Activated CD4-positive, alpha-beta T cell treated with anti-CD3 and anti-CD28 coated beads, Interleukin-2, amount 10 ng/mL, durations not matched to agents 24 days and 14 days (primary cell): ENCODE results near the gene MEGF11. TPM values are rescaled to one million over a fixed set of nuclear protein-coding genes. Genes with fewer than 3 reads are reported as not detected.

Source experiments
- DNase-seq: peaks from one replicate; pipeline ENCODE4 v3.0.0; 2022
- H3K27ac Mint-ChIP-seq: one replicate; pipeline ENCODE4 v1.8.0; 2022; ENCODE audit warnings: mild to moderate bottlenecking, mixed read lengths
- H3K27me3 Mint-ChIP-seq: one replicate; pipeline ENCODE4 v1.8.0; 2022; ENCODE audit warnings: mixed read lengths
- H3K36me3 Mint-ChIP-seq: one replicate; pipeline ENCODE4 v1.8.0; 2022; ENCODE audit warnings: low read depth, mild to moderate bottlenecking, mixed read lengths
- H3K4me1 Mint-ChIP-seq: one replicate; pipeline ENCODE4 v1.8.0; 2021; ENCODE audit warnings: mixed read lengths
- H3K4me3 Mint-ChIP-seq: one replicate; pipeline ENCODE4 v1.8.0; 2022; ENCODE audit warnings: mild to moderate bottlenecking, moderate library complexity, mixed read lengths
- H3K9me3 Mint-ChIP-seq: one replicate; pipeline ENCODE4 v1.8.0; 2021; ENCODE audit warnings: mixed read lengths
- intact Hi-C: fragments of 100-400 bp; cut with micrococcal nuclease; formaldehyde crosslinking; loops from one replicate; pipeline ENCODE4 v1.15.1; 2023
- total RNA-seq: library from RNA; stranded (reverse); gene quantifications from 2 replicates; pipeline ENCODE4 v1.2.3, GENCODE V29; 2022

Gene MEGF11
- total RNA-seq, 1 donor from 2014 or later: not detected

DNA sequence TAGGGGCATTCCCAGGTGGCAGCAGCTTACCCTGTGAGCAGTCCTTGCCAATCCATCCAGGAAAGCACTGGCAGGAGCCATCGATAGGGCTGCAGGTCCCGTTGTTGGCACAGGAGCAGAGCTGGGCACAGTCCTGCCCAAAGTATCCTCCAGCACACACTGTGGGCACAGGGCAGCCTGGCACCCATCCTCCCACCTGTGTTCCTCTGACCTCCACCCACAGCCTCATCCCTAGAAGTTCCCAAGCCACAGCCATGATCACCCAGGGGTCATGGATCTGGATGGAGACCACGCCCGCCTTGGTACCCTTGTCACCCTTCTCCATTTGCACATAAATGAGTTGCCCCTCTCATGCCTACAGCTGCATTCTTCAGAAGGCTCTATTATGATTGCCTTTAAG, 335.6 kb downstream of the MEGF11 start:
- intact Hi-C loops: loop anchor here (1.0 kb wide), 2 partner anchors 31 to 49 kb away; partner anchors contain the start of gene RAB11A
- no peaks in the 10 kb centered on the region for H3K36me3 Mint-ChIP-seq
- H3K4me1 Mint-ChIP-seq: peaks cover 40% of the 10 kb centered on the region
- no peaks in the 10 kb centered on the region for H3K9me3 Mint-ChIP-seq
- DNase-seq: no peak
- H3K27me3 Mint-ChIP-seq: no peaks in the 10 kb centered on the region
- H3K4me3 Mint-ChIP-seq: no peak overlapping the region
- H3K27ac Mint-ChIP-seq: peak overlapping the region; percentile 88

DNA sequence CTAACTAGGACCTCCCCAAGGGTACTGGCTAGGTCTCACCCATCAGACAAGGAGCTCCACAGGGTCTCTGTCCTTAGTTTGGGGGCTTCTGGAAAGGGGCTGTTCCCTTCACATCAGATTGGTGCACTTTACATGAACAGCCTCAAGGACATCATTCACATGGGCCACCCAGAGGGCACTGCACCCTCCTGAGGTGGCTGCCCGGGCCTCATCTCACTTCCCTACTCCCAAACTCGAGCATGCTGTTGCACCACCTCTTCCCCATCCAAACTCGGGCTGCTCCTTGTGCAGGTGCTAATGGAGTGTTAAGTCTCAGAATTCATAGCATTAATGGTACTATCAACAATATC, 336.2 kb downstream of the MEGF11 start:
- H3K4me3 Mint-ChIP-seq: peak overlapping the region; percentile 54
- peak overlapping the region; percentile 88 for H3K27ac Mint-ChIP-seq

DNA sequence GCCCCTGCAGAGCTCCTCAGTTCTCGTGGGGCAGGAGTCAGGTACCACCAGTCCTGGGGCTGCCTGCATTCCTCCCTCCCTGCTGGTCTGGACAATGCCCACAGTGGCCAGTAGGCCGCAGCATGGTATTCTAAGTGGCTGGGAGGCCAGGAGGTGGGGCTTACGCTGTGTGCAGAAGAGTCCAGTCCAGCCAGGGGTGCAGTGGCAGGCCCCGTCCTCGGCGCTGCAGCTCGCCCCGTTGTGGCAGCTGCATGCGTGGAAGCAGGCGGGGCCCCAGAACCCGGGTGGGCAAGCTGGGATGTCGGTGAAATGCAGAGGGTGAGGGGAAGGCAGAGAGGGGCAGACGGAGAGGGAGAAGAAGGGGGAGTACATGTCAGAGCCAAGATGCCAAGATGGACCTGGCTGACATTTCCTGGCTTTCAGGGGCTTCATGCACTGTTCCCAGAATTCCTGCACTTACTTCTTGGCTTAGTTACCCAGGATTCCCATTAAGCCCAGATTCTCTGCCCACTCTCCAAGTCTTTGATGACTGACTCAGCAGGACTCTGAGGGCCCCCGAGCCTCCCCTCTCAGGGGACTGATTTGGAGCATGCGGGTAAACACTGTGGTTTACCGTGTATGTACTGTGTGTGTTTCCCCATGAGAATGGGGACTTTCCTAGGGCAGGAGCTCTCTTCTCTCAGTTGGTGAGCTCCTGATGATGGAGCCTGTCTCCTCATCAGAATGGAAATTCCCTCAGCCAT, 336.7 kb downstream of the MEGF11 start:
- intact Hi-C loops: loop anchor here (1.0 kb wide), 2 partner anchors 30 to 48 kb away; partner anchors contain the start of gene RAB11A
- no peaks in the 10 kb centered on the region for H3K9me3 Mint-ChIP-seq

More for the DNA sequence above, 336.2 kb downstream of the MEGF11 start:
- Mint-ChIP-seq H3K9me3 (no peaks in the 10 kb centered on the region), H3K36me3 (no peaks in the 10 kb centered on the region), H3K27me3 (no peaks in the 10 kb centered on the region), H3K4me1 (peaks cover 40% of the 10 kb centered on the region)
- intact Hi-C loops: loop anchor here (1.0 kb wide), 2 partner anchors 30 to 48 kb away; partner anchors contain the start of gene RAB11A
- DNase-seq: no peak

DNA sequence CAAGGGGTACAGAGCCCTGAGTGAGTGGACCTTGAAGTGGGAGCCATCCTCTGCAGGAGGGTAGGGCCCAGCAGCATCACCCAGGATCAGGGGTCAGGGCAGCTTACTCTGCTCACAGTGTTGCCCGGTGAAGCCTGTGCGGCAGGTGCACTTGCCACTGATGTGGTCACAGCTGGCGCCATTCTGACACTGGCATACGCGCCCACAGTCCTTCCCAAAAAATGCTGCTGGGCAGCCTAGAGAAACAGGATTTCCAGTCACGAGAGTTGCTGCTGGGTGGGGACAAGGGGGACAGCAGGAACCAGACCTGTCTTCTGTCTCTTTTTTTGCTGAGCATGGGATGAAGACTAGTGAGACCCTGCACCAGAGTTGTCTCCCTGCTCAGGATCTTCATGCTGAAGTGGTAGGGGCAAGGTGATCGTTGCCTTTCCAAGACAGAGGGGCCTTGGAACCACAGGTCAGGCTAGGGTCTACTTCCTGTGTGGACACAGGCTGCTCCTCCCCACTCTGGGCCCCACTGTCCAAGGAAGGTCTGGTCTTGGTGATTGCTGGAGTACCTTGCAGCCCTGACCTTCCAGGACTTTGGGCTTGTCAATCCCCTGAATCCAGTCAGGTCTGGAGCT, 337.4 kb downstream of the MEGF11 start:
- intact Hi-C loops: no loop called here
- Mint-ChIP-seq H3K9me3 (no peaks in the 10 kb centered on the region), H3K36me3 (no peaks in the 10 kb centered on the region), H3K27me3 (no peaks in the 10 kb centered on the region), H3K4me3 (peak overlapping the region; percentile 54), H3K4me1 (peaks cover 37% of the 10 kb centered on the region), H3K27ac (peak overlapping the region; percentile 88)
- no peak for DNase-seq

More for the DNA sequence above, 336.7 kb downstream of the MEGF11 start:
- peak overlapping the region; percentile 54 for H3K4me3 Mint-ChIP-seq
- DNase-seq: peak; percentile 88
- H3K36me3 Mint-ChIP-seq: no peaks in the 10 kb centered on the region
- peaks cover 40% of the 10 kb centered on the region for H3K4me1 Mint-ChIP-seq
- no peaks in the 10 kb centered on the region for H3K27me3 Mint-ChIP-seq
- H3K27ac Mint-ChIP-seq: peak overlapping the region; percentile 88

DNA sequence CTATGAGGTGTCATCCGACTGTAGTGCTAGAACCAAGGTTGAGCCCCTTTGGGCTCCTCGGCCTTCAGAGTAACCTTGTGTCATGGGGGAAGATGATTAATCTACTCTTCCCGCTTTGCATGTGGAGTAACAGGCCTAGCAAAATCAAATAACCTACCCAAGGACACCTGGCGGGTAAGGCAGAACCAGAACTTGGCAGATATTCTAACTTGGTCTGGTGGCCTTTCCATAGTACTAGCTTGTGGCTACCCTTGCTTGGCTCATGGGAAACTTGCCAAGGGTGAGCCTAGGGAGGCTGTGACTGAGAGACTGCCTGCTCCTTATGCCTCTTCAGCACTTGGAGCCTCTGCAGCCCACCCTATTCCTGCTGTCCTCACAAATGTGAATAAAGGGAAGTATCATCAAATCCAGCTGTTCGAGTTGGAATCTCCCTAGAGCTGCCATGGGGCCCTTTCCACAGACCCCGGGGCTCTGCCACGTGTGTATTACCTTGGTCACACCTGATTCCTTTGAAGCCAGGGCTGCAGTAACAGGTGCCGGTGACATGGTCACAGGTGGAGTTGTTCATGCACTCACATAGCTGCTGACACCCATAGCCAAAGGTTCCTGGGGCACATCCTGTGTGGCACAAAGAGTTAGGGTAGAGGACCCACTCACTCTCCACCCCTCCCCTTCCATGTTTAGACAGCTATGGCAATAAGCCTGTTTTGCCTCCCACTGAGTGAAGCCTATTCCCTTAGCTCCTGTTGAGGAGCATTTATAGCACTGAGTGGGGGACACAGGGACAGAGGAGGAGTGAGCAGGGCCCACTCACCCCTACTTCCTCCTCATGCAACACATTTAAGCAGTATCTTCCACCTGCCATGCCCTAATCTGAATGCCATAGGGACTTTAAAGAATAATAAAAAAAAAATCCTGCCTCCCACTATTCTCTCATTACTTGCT, 338.3 kb downstream of the MEGF11 start:
- intact Hi-C loops: no loop called here
- Mint-ChIP-seq H3K4me1 (peaks cover 33% of the 10 kb centered on the region), H3K27me3 (no peaks in the 10 kb centered on the region), H3K27ac (no peak overlapping the region), H3K9me3 (no peaks in the 10 kb centered on the region), H3K36me3 (no peaks in the 10 kb centered on the region), H3K4me3 (no peak overlapping the region)
- no peak for DNase-seq

DNA sequence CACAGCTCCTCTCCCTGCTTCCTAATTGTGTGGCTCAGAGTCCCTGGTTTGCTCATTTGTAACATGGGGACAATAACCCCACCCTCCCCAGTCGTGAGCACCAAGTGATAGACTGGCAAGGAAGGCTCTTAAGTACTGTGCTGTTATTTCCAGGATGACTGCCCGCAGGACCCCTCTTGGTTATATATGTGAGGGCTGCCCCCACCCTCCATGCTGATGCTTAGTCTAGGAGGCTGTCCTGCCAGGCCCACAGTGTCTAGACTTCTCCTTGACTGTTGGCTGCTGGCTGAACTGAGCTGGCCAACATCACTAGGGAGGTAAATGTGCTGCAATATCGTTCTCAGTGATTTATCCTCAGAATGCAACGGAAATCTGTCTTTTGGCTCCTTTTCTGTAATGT, 339.2 kb downstream of the MEGF11 start:
- peaks cover 33% of the 10 kb centered on the region for H3K4me1 Mint-ChIP-seq
- H3K9me3 Mint-ChIP-seq: no peaks in the 10 kb centered on the region
- DNase-seq: no peak
- no peak overlapping the region for H3K27ac Mint-ChIP-seq
- no peaks in the 10 kb centered on the region for H3K36me3 Mint-ChIP-seq
- no peaks in the 10 kb centered on the region for H3K27me3 Mint-ChIP-seq
- no peak overlapping the region for H3K4me3 Mint-ChIP-seq
- intact Hi-C loops: no loop called here

DNA sequence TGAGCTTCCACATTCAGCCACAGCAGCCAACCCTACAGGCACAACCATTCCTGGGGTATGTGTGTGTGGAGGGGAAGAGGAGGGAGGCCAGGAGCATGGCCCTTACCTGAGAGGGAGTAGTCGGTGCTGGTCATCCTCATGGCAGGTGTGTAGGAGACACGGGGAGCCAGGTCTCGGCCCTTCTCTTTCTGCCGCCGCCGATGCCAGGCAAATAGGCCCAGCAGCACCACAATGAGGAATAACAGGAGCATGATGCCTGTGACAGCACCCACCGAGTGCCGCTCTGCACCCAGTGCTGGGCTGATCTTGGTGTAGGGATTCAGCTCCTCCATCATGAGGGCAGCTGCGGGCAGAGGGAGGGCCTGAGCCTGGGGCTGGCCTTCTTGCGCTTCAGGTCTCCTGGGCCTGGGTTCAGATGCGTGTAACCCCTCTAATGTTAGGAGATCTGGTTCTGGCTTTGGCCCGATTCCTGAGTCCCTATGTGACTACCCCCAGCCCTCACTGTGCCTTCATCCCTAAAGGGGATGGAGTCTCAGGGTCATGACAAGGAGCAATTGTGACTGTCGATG, 339.8 kb downstream of the MEGF11 start:
- Mint-ChIP-seq H3K27me3 (no peaks in the 10 kb centered on the region), H3K36me3 (no peaks in the 10 kb centered on the region), H3K4me1 (peaks cover 29% of the 10 kb centered on the region), H3K4me3 (no peak overlapping the region), H3K27ac (no peak overlapping the region), H3K9me3 (no peaks in the 10 kb centered on the region)
- intact Hi-C loops: no loop called here
- no peak for DNase-seq

DNA sequence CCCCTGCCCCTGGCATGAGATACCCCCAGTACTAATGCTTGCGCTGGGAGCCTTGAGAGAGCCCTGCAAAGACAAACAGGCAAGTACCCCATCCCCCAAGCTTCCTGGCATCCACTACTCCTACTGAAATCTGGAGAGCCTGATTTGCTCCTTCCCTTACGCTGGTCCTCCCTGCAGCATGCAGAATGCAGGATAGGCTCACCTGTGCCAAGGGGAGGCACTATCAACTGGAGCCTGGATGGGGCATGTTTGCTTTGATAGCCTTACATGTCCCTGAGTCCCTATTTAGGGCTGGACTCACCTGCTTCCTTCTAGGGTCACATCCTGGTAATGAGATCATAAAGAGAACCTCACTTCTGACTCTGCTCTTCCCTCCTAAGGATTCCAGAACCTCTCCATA, 341.3 kb downstream of the MEGF11 start:
- H3K27me3 Mint-ChIP-seq: no peaks in the 10 kb centered on the region
- H3K27ac Mint-ChIP-seq: no peak overlapping the region
- peaks cover 16% of the 10 kb centered on the region for H3K4me1 Mint-ChIP-seq
- intact Hi-C loops: no loop called here
- DNase-seq: no peak
- H3K9me3 Mint-ChIP-seq: no peaks in the 10 kb centered on the region
- H3K36me3 Mint-ChIP-seq: no peaks in the 10 kb centered on the region
- no peak overlapping the region for H3K4me3 Mint-ChIP-seq

DNA sequence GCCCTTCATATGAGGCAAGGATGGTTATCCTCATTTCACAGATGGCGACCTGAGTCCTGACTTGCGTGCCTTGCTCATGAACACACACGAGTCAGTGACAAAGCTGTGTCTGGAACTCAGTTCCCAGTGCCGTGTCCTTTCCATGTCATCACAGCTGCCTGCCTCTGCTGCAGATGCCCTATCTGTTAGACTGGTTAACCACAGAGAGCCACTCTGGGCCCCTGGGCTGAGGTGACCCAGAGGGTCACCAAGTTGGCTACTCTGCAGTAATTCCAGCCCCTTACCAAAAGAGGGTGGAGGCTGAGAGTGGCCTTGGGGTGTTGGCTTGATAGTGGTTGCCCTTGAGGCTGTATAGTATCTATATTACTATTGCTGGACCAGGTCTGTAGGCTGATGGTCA, 343.2 kb downstream of the MEGF11 start:
- H3K36me3 Mint-ChIP-seq: peaks cover 6% of the 10 kb centered on the region
- no peak overlapping the region for H3K27ac Mint-ChIP-seq
- intact Hi-C loops: no loop called here
- no peaks in the 10 kb centered on the region for H3K9me3 Mint-ChIP-seq
- H3K4me3 Mint-ChIP-seq: no peak overlapping the region
- DNase-seq: no peak
- H3K27me3 Mint-ChIP-seq: no peaks in the 10 kb centered on the region
- peaks cover 2% of the 10 kb centered on the region for H3K4me1 Mint-ChIP-seq

DNA sequence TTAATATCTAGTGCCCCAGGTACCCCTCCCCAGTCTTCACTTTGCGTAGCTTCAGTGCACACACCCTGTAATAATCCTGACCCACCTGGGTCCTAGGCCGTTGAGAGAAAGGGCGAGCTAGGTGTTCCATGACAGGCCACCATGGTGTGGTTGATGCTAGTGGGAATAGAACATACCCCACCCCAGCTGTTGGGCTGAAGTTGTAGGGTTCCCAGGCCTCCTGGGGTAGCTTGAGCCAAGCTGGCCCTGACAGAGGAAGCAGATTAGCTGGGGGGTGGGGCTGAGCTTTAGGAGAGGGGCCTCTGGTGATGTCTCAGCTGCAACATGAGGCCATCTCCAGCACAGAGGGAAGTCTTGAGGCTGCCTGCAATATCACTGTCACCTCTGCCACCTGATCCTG, 343.7 kb downstream of the MEGF11 start:
- intact Hi-C loops: no loop called here
- DNase-seq: no peak
- Mint-ChIP-seq H3K36me3 (peaks cover 11% of the 10 kb centered on the region), H3K4me1 (peaks cover 2% of the 10 kb centered on the region), H3K27ac (no peak overlapping the region), H3K9me3 (no peaks in the 10 kb centered on the region), H3K4me3 (no peak overlapping the region), H3K27me3 (no peaks in the 10 kb centered on the region)

DNA sequence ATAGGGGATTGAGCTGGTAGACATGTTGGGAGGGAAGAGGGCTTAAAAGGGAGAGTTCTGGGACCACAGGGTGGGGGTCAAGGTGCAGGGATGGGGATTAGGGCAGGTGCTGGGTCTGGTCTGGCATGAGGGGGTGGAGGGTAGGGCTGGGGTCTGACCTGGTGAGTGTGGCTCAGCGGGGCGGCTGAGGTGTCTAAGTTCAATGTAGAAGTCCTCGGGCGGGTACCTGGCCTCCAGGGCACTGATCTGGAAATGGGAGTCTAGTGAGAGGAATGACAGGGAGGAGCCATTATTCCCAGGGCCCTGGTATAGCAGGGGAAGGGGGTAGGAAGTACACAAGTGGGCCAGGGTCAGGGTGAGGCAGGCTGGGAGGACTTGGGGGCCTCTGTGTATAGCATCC, 344.7 kb downstream of the MEGF11 start:
- intact Hi-C loops: no loop called here
- Mint-ChIP-seq H3K27ac (no peak overlapping the region), H3K4me3 (no peak overlapping the region)

DNA sequence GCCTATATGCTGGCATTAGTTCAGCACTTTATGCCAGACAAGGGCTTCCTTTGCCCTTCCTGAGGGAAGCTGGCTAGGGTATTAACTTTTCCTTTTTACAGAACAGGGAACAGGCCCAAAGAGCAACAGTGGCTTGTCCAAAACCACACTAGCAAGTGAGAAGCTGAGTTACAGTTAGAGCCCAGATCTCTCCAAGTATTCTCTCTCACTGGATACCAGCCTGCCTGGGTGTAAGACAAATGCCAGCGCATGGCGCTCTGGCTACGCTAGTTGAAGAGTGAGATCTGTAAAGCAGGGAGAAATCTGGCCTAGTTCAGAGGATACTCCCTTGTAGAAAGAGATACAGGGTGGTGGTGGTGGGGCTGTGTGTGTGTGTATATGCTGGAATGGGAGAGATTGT, 345.9 kb downstream of the MEGF11 start:
- no peaks in the 10 kb centered on the region for H3K27me3 Mint-ChIP-seq
- intact Hi-C loops: no loop called here
- no peak overlapping the region for H3K27ac Mint-ChIP-seq

More for the DNA sequence above, 344.7 kb downstream of the MEGF11 start:
- Mint-ChIP-seq H3K27me3 (no peaks in the 10 kb centered on the region), H3K36me3 (peaks cover 15% of the 10 kb centered on the region), H3K4me1 (peaks cover 2% of the 10 kb centered on the region), H3K9me3 (no peaks in the 10 kb centered on the region)
- no peak for DNase-seq

DNA sequence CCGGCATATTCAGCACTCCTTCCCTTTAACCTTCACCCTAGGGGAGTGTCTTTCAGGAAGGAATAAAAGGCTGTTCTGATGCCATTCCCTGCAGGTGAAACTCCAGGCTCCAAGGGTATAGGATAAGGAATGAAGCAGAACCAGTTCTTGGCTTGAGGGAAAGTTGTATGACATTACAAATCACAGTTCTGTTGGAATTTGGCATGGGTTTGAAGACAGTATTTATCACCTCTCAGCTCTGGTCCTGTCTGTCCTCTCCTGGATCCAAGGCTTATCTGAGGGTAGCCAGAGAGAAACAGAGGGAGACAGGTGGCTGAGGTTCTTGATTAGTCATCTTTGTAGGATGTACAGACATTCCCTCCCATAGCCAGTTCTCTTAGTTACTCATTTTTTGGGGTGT, 347.2 kb downstream of the MEGF11 start:
- H3K4me1 Mint-ChIP-seq: peaks cover 19% of the 10 kb centered on the region
- H3K27me3 Mint-ChIP-seq: no peaks in the 10 kb centered on the region
- no peak overlapping the region for H3K27ac Mint-ChIP-seq
- no peaks in the 10 kb centered on the region for H3K9me3 Mint-ChIP-seq
- no peak for DNase-seq
- peaks cover 27% of the 10 kb centered on the region for H3K36me3 Mint-ChIP-seq
- intact Hi-C loops: no loop called here
- H3K4me3 Mint-ChIP-seq: no peak overlapping the region

More for the DNA sequence above, 345.9 kb downstream of the MEGF11 start:
- DNase-seq: no peak
- Mint-ChIP-seq H3K4me1 (peaks cover 6% of the 10 kb centered on the region), H3K36me3 (peaks cover 22% of the 10 kb centered on the region), H3K4me3 (no peak overlapping the region), H3K9me3 (no peaks in the 10 kb centered on the region)
